Glutamatergic neuron (in vitro differentiated cells): Measurements from ENCODE around the gene PHLDA2. TPM values are rescaled to one million over a fixed set of nuclear protein-coding genes. Genes with fewer than 3 reads are reported as not detected.

Source experiments
- DNase-seq: peaks from one replicate; pipeline ENCODE4 v3.0.0; 2022
- H3K27ac Mint-ChIP-seq: one replicate; pipeline ENCODE4 v1.8.0; 2020; ENCODE audit warnings: mild to moderate bottlenecking, mixed read lengths, inconsistent platforms; ENCODE audit not compliant: unreplicated experiment
- H3K27me3 Mint-ChIP-seq: one replicate; pipeline ENCODE4 v1.8.0; 2020; ENCODE audit warnings: mild to moderate bottlenecking, moderate library complexity, mixed read lengths, inconsistent platforms; ENCODE audit not compliant: unreplicated experiment
- H3K36me3 Mint-ChIP-seq: one replicate; pipeline ENCODE4 v1.8.0; 2020; ENCODE audit warnings: mild to moderate bottlenecking, mixed read lengths, inconsistent platforms; ENCODE audit not compliant: unreplicated experiment
- H3K4me1 Mint-ChIP-seq: one replicate; pipeline ENCODE4 v1.8.0; 2020; ENCODE audit warnings: mild to moderate bottlenecking, low read depth, mixed read lengths, inconsistent platforms; ENCODE audit not compliant: unreplicated experiment
- H3K4me3 Mint-ChIP-seq: one replicate; pipeline ENCODE4 v1.8.0; 2020; ENCODE audit warnings: mild to moderate bottlenecking, mixed read lengths, inconsistent platforms; ENCODE audit not compliant: unreplicated experiment
- H3K9me3 Mint-ChIP-seq: one replicate; pipeline ENCODE4 v1.8.0; 2020; ENCODE audit warnings: mild to moderate bottlenecking, moderate library complexity, mixed read lengths, inconsistent platforms; ENCODE audit not compliant: unreplicated experiment
- CTCF ChIP-seq: fragments of 200-600 bp; sonication (generic); IDR thresholded peaks from one replicate; pipeline ENCODE4 v1.5.0; 2021; ENCODE audit not compliant: partially characterized antibody, unreplicated experiment
- total RNA-seq: library from RNA; stranded (reverse); fragmentation: NEBNext Ultra II Directional; extraction: Animal tissue kit (Norgen Biotek cat#: 25700); gene quantifications from one replicate; pipeline ENCODE4 v1.2.1, GENCODE V29; 2021; ENCODE audit not compliant: unreplicated experiment

PHLDA2 gene
- total RNA-seq, 1 donor from 2014 or later, result 1.2 TPM

- Mint-ChIP-seq H3K27me3 (peaks cover 19% of the 10 kb centered on the region), H3K27ac (no peak overlapping the region), H3K4me3 (no peak overlapping the region), H3K4me1 (peaks cover 12% of the 10 kb centered on the region), H3K9me3 (peaks cover 15% of the 10 kb centered on the region), H3K36me3 (peaks cover 14% of the 10 kb centered on the region)
- no peak for TF ChIP-seq CTCF
- DNase-seq, result no peak
These were observed 24.8 kb downstream of the PHLDA2 start for GRCh38 chr11:2904153-2905052.

GRCh38 chr11:2903672-2904011, 25.6 kb downstream of the PHLDA2 start:
- Mint-ChIP-seq H3K4me1 (peaks cover 12% of the 10 kb centered on the region), H3K27ac (peak overlapping the region; percentile 50), H3K27me3 (peaks cover 19% of the 10 kb centered on the region), H3K4me3 (peak overlapping the region; percentile 59), H3K36me3 (peaks cover 14% of the 10 kb centered on the region), H3K9me3 (peaks cover 15% of the 10 kb centered on the region)
- no peak for TF ChIP-seq CTCF
- DNase-seq, result no peak

- peak overlapping the region; percentile 63 for H3K4me3 Mint-ChIP-seq
- peaks cover 19% of the 10 kb centered on the region for H3K27me3 Mint-ChIP-seq
- DNase-seq, result no peak
- no peak overlapping the region for H3K27ac Mint-ChIP-seq
- no peak for TF ChIP-seq CTCF
- peaks cover 14% of the 10 kb centered on the region for H3K36me3 Mint-ChIP-seq
- H3K4me1 Mint-ChIP-seq, result peaks cover 12% of the 10 kb centered on the region
- peaks cover 15% of the 10 kb centered on the region for H3K9me3 Mint-ChIP-seq
These were observed 26.2 kb downstream of the PHLDA2 start for GRCh38 chr11:2902784-2903671.

- peak; percentile 90 for DNase-seq
- H3K36me3 Mint-ChIP-seq, result peaks cover 10% of the 10 kb centered on the region
- H3K27me3 Mint-ChIP-seq, result peaks cover 19% of the 10 kb centered on the region
- no peak overlapping the region for H3K27ac Mint-ChIP-seq
- no peak for TF ChIP-seq CTCF
- peaks cover 12% of the 10 kb centered on the region for H3K4me1 Mint-ChIP-seq
- peak overlapping the region; percentile 68 for H3K4me3 Mint-ChIP-seq
- peaks cover 12% of the 10 kb centered on the region for H3K9me3 Mint-ChIP-seq
These were observed 27.1 kb downstream of the PHLDA2 start for GRCh38 chr11:2901854-2902783.
